HCT116 (cell line): ENCODE measurements around the gene AUTS2. TPM values are rescaled to one million over a fixed set of nuclear protein-coding genes. Genes with fewer than 3 reads are reported as not detected.

Source experiments
- ATAC-seq: fragments of 200-7000 bp; cut with Tn5 transposase; 2 replicates; pipeline ENCODE4 v1.9.1; 2020; ENCODE audit warnings: mild to moderate bottlenecking, moderate library complexity
- BruUV-seq: library from RNA; stranded (reverse); fragments of 400-500 nt; replicated peaks from 2 replicates; lab custom pipeline; 2021; lab: Mats Ljungman, UMichigan
- CTCF ChIA-PET: fragments of 300-600 bp; sonication (Branson Sonifier 250); formaldehyde crosslinking; loops from one replicate; lab custom pipeline; 2021; ENCODE audit warnings: antibody characterized with exemption; lab: Charles Lee
- POLR2A ChIA-PET: fragments of 300-600, 350-600 bp; sonication (Branson Sonifier 250); formaldehyde crosslinking; loops from one replicate; lab custom pipeline; 2021; ENCODE audit warnings: antibody characterized with exemption; lab: Charles Lee
- RAD21 ChIA-PET, 2 experiments: fragments of 300-600 bp; sonication (Branson Sonifier 250); formaldehyde crosslinking; loops; one replicate each; lab custom pipeline; 2023; ENCODE audit warnings: low total read pairs in 2 of 2; ENCODE audit not compliant: uncharacterized antibody in 2 of 2, unreplicated experiment in 2 of 2, low non-redundant PET in 1 of 2; lab: Charles Lee
- DNase-seq: peaks from one replicate; pipeline ENCODE4 v3.0.0-alpha.2; 2010; ENCODE audit warnings: low read depth, low spot score
- H2AFZ ChIP-seq: fragments of 200-600 bp; shearing (Covaris generic), sonication (generic); 2 replicates; pipeline ENCODE4 v1.6.1; 2017; ENCODE audit warnings: low read depth, mixed run types, mixed read lengths, antibody characterized with exemption, low read length; ENCODE audit not compliant: poor library complexity, severe bottlenecking
- H3K27ac ChIP-seq: 2 replicates; pipeline ENCODE4 v1.5.1; 2012; ENCODE audit warnings: low read depth, low read length
- H3K27me3 ChIP-seq: fragments of 200-600 bp; sonication (generic); 2 replicates; pipeline ENCODE4 v1.6.1; 2016; ENCODE audit warnings: mixed run types, low read length, mixed read lengths; ENCODE audit not compliant: insufficient read depth
- H3K36me3 ChIP-seq, 2 experiments: fragments of 200-500 bp in 1 of 2; fragments of 200-600 bp in 1 of 2; sonication (Bioruptor generic) in 1 of 2; sonication (generic) in 1 of 2; 2 replicates each; pipeline versions ENCODE4 v1.5.1 to v1.6.1; 2014 to 2016; ENCODE audit warnings: low read length in 2 of 2, inconsistent platforms in 1 of 2, mixed read lengths in 1 of 2, mixed run types in 1 of 2; ENCODE audit not compliant: insufficient read depth in 2 of 2, control insufficient read depth in 1 of 2
- H3K4me1 ChIP-seq, 2 experiments: fragments of 200-600 bp in 1 of 2; sonication (generic) in 1 of 2; 2 replicates each; pipeline versions ENCODE4 v1.5.1 to v1.6.1; 2012 to 2017; ENCODE audit warnings: low read length in 2 of 2, inconsistent platforms in 1 of 2, mild to moderate bottlenecking in 1 of 2, mixed read lengths in 1 of 2, mixed run types in 1 of 2, moderate library complexity in 1 of 2; ENCODE audit not compliant: insufficient read depth in 2 of 2, control insufficient read depth in 1 of 2
- H3K4me2 ChIP-seq: fragments of 200-600 bp; sonication (generic); 2 replicates; pipeline ENCODE4 v1.6.1; 2017; ENCODE audit warnings: mixed run types, low read length, mixed read lengths
- H3K4me3 ChIP-seq, 2 experiments: fragments of 200-600 bp in 1 of 2; sonication (generic) in 1 of 2; replicated peaks in 1 of 2; 2 replicates each; pipeline ENCODE4 v1.5.1; 2011 to 2016; ENCODE audit warnings: low read length in 2 of 2, control low read depth in 1 of 2, low read depth in 1 of 2, mild to moderate bottlenecking in 1 of 2, mixed read lengths in 1 of 2, mixed run types in 1 of 2
- H3K79me2 ChIP-seq: fragments of 200-600 bp; sonication (generic); 2 replicates; pipeline ENCODE4 v1.6.1; 2017; ENCODE audit warnings: mild to moderate bottlenecking, mixed run types, low read length, moderate library complexity, mixed read lengths; ENCODE audit not compliant: insufficient read depth
- H3K9ac ChIP-seq: fragments of 200-600 bp; sonication (generic); 2 replicates; pipeline ENCODE4 v1.6.1; 2016; ENCODE audit warnings: low read length, mixed read lengths
- H3K9me2 ChIP-seq: fragments of 200-600 bp; sonication (generic), shearing (Covaris generic); 2 replicates; pipeline ENCODE4 v1.6.1; 2017; ENCODE audit warnings: mixed run types, mild to moderate bottlenecking, moderate library complexity; ENCODE audit not compliant: insufficient read depth
- H3K9me3 ChIP-seq, 2 experiments: fragments of 200-500 bp in 1 of 2; fragments of 200-600 bp in 1 of 2; sonication (Bioruptor generic) in 1 of 2; sonication (generic) in 1 of 2; 2 replicates each; pipeline ENCODE4 v1.6.1; 2014 to 2017; ENCODE audit warnings: low read length in 2 of 2, mixed read lengths in 2 of 2, inconsistent platforms in 1 of 2, low read depth in 1 of 2, mild to moderate bottlenecking in 1 of 2, mixed run types in 1 of 2, moderate library complexity in 1 of 2; ENCODE audit not compliant: control insufficient read depth in 1 of 2, insufficient read depth in 1 of 2
- H4K20me1 ChIP-seq: fragments of 200-600 bp; sonication (generic), shearing (Covaris generic); 2 replicates; pipeline ENCODE4 v1.6.1; 2017; ENCODE audit warnings: mixed run types, mild to moderate bottlenecking, moderate library complexity; ENCODE audit not compliant: insufficient read depth
- CBX3 ChIP-seq: IDR thresholded peaks from 2 replicates; pipeline ENCODE4 v1.6.1; 2012; ENCODE audit warnings: low read depth
- EGR1 ChIP-seq: IDR thresholded peaks from 2 replicates; pipeline ENCODE4 v1.6.1; 2012; ENCODE audit warnings: low read depth
- ELF1 ChIP-seq: IDR thresholded peaks from 2 replicates; pipeline ENCODE4 v1.6.1; 2012; ENCODE audit warnings: low read depth, borderline replicate concordance
- EZH2 ChIP-seq: fragments of 200-600 bp; sonication (generic); IDR thresholded peaks from 2 replicates; pipeline ENCODE4 v1.6.1; 2017; ENCODE audit warnings: antibody characterized with exemption, mixed run types
- EZH2phosphoT487 ChIP-seq: fragments of 200-600 bp; IDR thresholded peaks from 2 replicates; pipeline ENCODE4 v1.6.1; 2018; ENCODE audit warnings: antibody characterized with exemption, borderline replicate concordance
- JUND ChIP-seq: IDR thresholded peaks from 2 replicates; pipeline ENCODE4 v1.6.1; 2012
- POLR2AphosphoS5 ChIP-seq: IDR thresholded peaks from 2 replicates; pipeline ENCODE4 v1.6.1; 2011; ENCODE audit warnings: mild to moderate bottlenecking, low read depth, low read length, moderate library complexity
- RAD21 ChIP-seq: IDR thresholded peaks from 2 replicates; pipeline ENCODE4 v1.6.1; 2012; ENCODE audit warnings: low read depth, mild to moderate bottlenecking
- SP1 ChIP-seq: IDR thresholded peaks from 2 replicates; pipeline ENCODE4 v1.6.1; 2012; ENCODE audit warnings: low read depth
- SRF ChIP-seq: IDR thresholded peaks from 2 replicates; pipeline ENCODE4 v1.6.1; 2012; ENCODE audit warnings: low read depth
- TCF7L2 ChIP-seq: IDR thresholded peaks from 2 replicates; pipeline ENCODE4 v1.7.0; 2011; ENCODE audit warnings: borderline replicate concordance, inconsistent platforms; ENCODE audit not compliant: insufficient read depth, insufficient read length; ENCODE audit errors: extremely low read depth
- YY1 ChIP-seq: IDR thresholded peaks from 2 replicates; pipeline ENCODE4 v1.6.1; 2011; ENCODE audit warnings: low read length, low read depth, moderate library complexity, mild to moderate bottlenecking; ENCODE audit not compliant: insufficient replicate concordance; ENCODE audit errors: extremely low read depth
- ZFX ChIP-seq: fragments of 450-650 bp; IDR thresholded peaks from 2 replicates; pipeline ENCODE4 v1.6.1; 2017
- intact Hi-C: fragments of 100-400 bp; cut with micrococcal nuclease; formaldehyde crosslinking; loops from 2 replicates; pipeline ENCODE4 v1.10.0; 2022
- total RNA-seq: library from RNA; stranded (reverse); gene quantifications from one replicate; pipeline ENCODE4 v1.2.1, GENCODE V29; 2021; ENCODE audit not compliant: unreplicated experiment
- TF ChIP-seq, protein P1 (sequence below): IDR thresholded peaks from 2 replicates; pipeline ENCODE4 v1.6.1; 2012
- TF ChIP-seq, protein P2 (sequence below): IDR thresholded peaks from 2 replicates; pipeline ENCODE4 v1.6.1; 2011; ENCODE audit warnings: mild to moderate bottlenecking, low read length, moderate library complexity; ENCODE audit not compliant: insufficient replicate concordance; ENCODE audit errors: extremely low read depth
- TF ChIP-seq, protein P3 (sequence below): IDR thresholded peaks from 2 replicates; pipeline ENCODE4 v1.6.1; 2012; ENCODE audit warnings: low read depth
- TF ChIP-seq, protein P4 (sequence below), 3 experiments: fragments of 200-600 bp in 1 of 3; sonication (generic) in 1 of 3; IDR thresholded peaks in 2 of 3; conservative IDR thresholded peaks in 1 of 3; 2 replicates each; pipeline ENCODE4 v1.5.1; 2012 to 2017; ENCODE audit warnings: low read depth in 2 of 3, low read length in 2 of 3, antibody characterized with exemption in 1 of 3, borderline replicate concordance in 1 of 3, control low read depth in 1 of 3, mild to moderate bottlenecking in 1 of 3, mixed read lengths in 1 of 3, mixed run types in 1 of 3, moderate library complexity in 1 of 3; ENCODE audit not compliant: insufficient read depth in 1 of 3

Gene AUTS2
- total RNA-seq, 1 experiment from 2014 or later, result 0.93 TPM

DNA sequence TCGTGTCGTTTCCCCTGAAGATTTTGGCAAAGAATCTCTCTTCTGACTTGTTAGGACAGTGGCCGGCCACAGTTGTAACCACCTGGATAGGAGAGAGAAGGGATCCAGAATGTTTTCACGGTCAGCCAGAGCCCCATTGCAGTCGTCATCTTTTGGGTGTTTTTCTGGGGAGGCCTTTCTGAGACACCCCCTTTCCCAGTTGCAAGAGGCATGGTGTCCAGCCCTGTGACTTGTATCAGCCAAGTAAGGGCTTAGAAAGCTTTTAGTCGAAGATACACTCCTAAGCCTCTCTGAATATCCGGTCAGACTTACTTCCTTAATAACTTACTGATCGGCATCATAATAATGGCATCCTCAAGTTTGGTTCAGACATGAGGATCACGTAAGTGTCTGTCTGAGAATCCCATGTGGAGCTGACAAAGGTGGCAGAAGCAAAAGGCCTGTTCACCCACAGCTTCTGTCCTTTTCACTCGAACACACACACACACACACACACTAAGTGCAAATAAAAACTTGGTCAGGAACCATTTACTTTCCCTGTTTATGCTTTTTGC is 1098.0 kb downstream of the AUTS2 start:
- TF ChIP-seq, protein P1, sequence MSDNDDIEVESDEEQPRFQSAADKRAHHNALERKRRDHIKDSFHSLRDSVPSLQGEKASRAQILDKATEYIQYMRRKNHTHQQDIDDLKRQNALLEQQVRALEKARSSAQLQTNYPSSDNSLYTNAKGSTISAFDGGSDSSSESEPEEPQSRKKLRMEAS, result no peak
- TF ChIP-seq POLR2AphosphoS5 (no peak), ELF1 (no peak), EZH2 (no peak), SRF (no peak), JUND (no peak), EGR1 (no peak), YY1 (no peak), CBX3 (no peak), SP1 (no peak), EZH2phosphoT487 (no peak), RAD21 (no peak), TCF7L2 (no peak), ZFX (no peak)
- TF ChIP-seq, protein P2, sequence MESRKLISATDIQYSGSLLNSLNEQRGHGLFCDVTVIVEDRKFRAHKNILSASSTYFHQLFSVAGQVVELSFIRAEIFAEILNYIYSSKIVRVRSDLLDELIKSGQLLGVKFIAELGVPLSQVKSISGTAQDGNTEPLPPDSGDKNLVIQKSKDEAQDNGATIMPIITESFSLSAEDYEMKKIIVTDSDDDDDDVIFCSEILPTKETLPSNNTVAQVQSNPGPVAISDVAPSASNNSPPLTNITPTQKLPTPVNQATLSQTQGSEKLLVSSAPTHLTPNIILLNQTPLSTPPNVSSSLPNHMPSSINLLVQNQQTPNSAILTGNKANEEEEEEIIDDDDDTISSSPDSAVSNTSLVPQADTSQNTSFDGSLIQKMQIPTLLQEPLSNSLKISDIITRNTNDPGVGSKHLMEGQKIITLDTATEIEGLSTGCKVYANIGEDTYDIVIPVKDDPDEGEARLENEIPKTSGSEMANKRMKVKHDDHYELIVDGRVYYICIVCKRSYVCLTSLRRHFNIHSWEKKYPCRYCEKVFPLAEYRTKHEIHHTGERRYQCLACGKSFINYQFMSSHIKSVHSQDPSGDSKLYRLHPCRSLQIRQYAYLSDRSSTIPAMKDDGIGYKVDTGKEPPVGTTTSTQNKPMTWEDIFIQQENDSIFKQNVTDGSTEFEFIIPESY, result no peak
- TF ChIP-seq, protein P3, sequence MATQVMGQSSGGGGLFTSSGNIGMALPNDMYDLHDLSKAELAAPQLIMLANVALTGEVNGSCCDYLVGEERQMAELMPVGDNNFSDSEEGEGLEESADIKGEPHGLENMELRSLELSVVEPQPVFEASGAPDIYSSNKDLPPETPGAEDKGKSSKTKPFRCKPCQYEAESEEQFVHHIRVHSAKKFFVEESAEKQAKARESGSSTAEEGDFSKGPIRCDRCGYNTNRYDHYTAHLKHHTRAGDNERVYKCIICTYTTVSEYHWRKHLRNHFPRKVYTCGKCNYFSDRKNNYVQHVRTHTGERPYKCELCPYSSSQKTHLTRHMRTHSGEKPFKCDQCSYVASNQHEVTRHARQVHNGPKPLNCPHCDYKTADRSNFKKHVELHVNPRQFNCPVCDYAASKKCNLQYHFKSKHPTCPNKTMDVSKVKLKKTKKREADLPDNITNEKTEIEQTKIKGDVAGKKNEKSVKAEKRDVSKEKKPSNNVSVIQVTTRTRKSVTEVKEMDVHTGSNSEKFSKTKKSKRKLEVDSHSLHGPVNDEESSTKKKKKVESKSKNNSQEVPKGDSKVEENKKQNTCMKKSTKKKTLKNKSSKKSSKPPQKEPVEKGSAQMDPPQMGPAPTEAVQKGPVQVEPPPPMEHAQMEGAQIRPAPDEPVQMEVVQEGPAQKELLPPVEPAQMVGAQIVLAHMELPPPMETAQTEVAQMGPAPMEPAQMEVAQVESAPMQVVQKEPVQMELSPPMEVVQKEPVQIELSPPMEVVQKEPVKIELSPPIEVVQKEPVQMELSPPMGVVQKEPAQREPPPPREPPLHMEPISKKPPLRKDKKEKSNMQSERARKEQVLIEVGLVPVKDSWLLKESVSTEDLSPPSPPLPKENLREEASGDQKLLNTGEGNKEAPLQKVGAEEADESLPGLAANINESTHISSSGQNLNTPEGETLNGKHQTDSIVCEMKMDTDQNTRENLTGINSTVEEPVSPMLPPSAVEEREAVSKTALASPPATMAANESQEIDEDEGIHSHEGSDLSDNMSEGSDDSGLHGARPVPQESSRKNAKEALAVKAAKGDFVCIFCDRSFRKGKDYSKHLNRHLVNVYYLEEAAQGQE, result no peak
- TF ChIP-seq, protein P4, sequence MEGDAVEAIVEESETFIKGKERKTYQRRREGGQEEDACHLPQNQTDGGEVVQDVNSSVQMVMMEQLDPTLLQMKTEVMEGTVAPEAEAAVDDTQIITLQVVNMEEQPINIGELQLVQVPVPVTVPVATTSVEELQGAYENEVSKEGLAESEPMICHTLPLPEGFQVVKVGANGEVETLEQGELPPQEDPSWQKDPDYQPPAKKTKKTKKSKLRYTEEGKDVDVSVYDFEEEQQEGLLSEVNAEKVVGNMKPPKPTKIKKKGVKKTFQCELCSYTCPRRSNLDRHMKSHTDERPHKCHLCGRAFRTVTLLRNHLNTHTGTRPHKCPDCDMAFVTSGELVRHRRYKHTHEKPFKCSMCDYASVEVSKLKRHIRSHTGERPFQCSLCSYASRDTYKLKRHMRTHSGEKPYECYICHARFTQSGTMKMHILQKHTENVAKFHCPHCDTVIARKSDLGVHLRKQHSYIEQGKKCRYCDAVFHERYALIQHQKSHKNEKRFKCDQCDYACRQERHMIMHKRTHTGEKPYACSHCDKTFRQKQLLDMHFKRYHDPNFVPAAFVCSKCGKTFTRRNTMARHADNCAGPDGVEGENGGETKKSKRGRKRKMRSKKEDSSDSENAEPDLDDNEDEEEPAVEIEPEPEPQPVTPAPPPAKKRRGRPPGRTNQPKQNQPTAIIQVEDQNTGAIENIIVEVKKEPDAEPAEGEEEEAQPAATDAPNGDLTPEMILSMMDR (IDR thresholded peaks at IDR 0.05 in 2 of 3, conservative IDR thresholded peaks at IDR 0.05 in 1 of 3; ENCODE audit: borderline replicate concordance in 1 of 3, insufficient read depth in 1 of 3, low read depth in 2 of 3, low read length in 2 of 3), result no peak
- CTCF ChIA-PET, result no interaction called here
- Histone ChIP-seq H2AFZ (no peak overlapping the region), H3K4me1 (no peaks in the 10 kb centered on the region), H3K9ac (no peak overlapping the region), H3K4me3 (no peak overlapping the region), H3K4me2 (no peak overlapping the region), H3K27me3 (no peaks in the 10 kb centered on the region), H4K20me1 (no peaks in the 10 kb centered on the region), H3K27ac (no peak overlapping the region), H3K79me2 (no peaks in the 10 kb centered on the region), H3K9me3 (peaks cover 0 to 12% of the 10 kb centered on the region in 2 experiments; a peak in 1 of 4 replicates), H3K9me2 (no peaks in the 10 kb centered on the region), H3K36me3 (no peaks in the 10 kb centered on the region)
- no TSS peak for BruUV-seq
- ATAC-seq (no peak), DNase-seq (no peak)
- RAD21 ChIA-PET, result no interaction called here
- POLR2A ChIA-PET, result no interaction called here
- intact Hi-C loops, result no loop called here
